NCI-H2107 treated with DMSO at 0.1 percent for 48 hours (cell line): ENCODE data around the gene AFF3.

Source experiments
- DNase-seq: peaks from one replicate; lab custom pipeline; 2025; ENCODE audit not compliant: unreplicated experiment; lab: John Stamatoyannopoulos, UW

Gene AFF3

GRCh38 chr2:100012561-100012960, 129.8 kb downstream of the AFF3 start:
- DNase-seq: no peak

- DNase-seq: no peak
Observed at GRCh38 chr2:100011272-100011731, 131.1 kb downstream of the AFF3 start.

GRCh38 chr2:100010606-100011005, 131.8 kb downstream of the AFF3 start:
- DNase-seq: no peak

GRCh38 chr2:100009743-100010142, 132.6 kb downstream of the AFF3 start:
- DNase-seq: no peak

- no peak for DNase-seq
Observed at GRCh38 chr2:100008956-100009355, 133.4 kb downstream of the AFF3 start.

GRCh38 chr2:100006516-100006915, 135.9 kb downstream of the AFF3 start:
- no peak for DNase-seq

- DNase-seq: no peak
Observed at GRCh38 chr2:100004959-100005387, 137.4 kb downstream of the AFF3 start.

- DNase-seq: no peak
Observed at GRCh38 chr2:100004348-100004884, 138.0 kb downstream of the AFF3 start.

- no peak for DNase-seq
Observed at GRCh38 chr2:100002059-100002458, 140.3 kb downstream of the AFF3 start.

- DNase-seq: no peak
Observed at GRCh38 chr2:100000915-100001707, 141.3 kb downstream of the AFF3 start.

- peak; percentile 12 for DNase-seq
Observed at GRCh38 chr2:99998651-99999320, 143.6 kb downstream of the AFF3 start.

- no peak for DNase-seq
Observed at GRCh38 chr2:99989905-99990304, 152.5 kb downstream of the AFF3 start.

GRCh38 chr2:99988599-99988998, 153.8 kb downstream of the AFF3 start:
- DNase-seq: peak; percentile 6

GRCh38 chr2:99987160-99987559, 155.2 kb downstream of the AFF3 start:
- DNase-seq: no peak

- no peak for DNase-seq
Observed at GRCh38 chr2:99984799-99985515, 157.4 kb downstream of the AFF3 start.

- no peak for DNase-seq
Observed at GRCh38 chr2:99982744-99983143, 159.6 kb downstream of the AFF3 start.

GRCh38 chr2:99981840-99982239, 160.6 kb downstream of the AFF3 start:
- DNase-seq: no peak

GRCh38 chr2:99980176-99980575, 162.2 kb downstream of the AFF3 start:
- DNase-seq: no peak

- no peak for DNase-seq
Observed at GRCh38 chr2:99977966-99978365, 164.4 kb downstream of the AFF3 start.

- no peak for DNase-seq
Observed at GRCh38 chr2:99975386-99975785, 167.0 kb downstream of the AFF3 start.

- DNase-seq: no peak
Observed at GRCh38 chr2:99974682-99975375, 167.6 kb downstream of the AFF3 start.
